HT-29 (cell line): ENCODE measurements around the gene ZNF324. TPM values are rescaled to one million over a fixed set of nuclear protein-coding genes. Genes with fewer than 3 reads are reported as not detected.
"Not testable (repeated sequence)": the region's sequence is repeated elsewhere in the genome, so short reads cannot be mapped to it uniquely, and the experiment has no call there.

Source experiments
- DNase-seq: peaks from one replicate; pipeline ENCODE4 v3.0.0-alpha.2; 2015; ENCODE audit warnings: low spot score
- total RNA-seq: library from RNA; depleted of rRNA; stranded (reverse); fragments of >200 nt; shearing (Covaris generic); gene quantifications from 2 replicates; pipeline ENCODE4 v1.2.3, GENCODE V29; 2014; rRNA removed

The ZNF324 gene
- total RNA-seq: 28.6 and 29.5 TPM in 2 replicates

DNA sequence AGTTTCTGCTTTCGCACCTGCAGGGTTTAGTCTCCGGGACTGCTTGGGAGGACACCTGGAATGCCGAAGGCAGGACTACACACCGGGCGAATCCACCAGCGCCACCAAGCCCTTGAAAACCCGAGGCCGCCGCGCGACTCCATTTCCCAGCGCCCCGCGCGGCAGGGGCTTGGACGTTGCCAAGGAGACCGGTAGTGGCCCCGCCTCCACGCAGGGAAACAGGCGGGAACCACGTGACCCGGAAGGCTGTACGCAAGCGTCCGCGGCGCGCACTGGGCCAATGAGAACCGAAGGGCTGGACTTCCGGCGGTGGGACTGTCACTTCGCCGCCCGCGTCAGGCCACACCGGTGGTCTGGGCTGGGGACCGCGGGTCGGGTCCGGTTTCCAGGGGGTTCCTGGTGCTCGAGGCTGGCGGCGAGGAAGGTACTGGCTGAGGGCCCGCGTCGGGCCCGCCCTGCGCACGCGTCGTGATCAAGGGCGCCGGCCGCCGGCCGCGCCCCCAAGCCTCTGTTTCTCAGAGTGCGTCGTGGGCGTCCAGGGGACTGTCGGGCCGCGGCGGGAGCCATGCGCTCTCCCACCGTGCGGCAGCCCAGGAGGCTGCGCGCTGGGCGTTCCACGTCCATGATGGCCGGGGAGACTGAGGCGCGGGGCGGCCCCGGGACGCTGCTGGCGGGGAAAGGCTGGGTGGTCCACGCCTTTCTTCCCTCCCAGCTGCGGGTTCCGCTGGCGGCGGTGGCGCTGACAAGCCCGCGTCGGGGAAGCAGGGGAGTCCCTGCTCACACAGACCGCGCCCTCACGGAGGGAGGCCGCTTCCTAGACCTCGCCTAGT is at the start of gene ZNF324:
TSS of gene ZNF324 (plus strand) at position 321 of the 830 bp plus-strand sequence. CDS start 2,106 bp downstream, outside the sequence.
- peak; percentile 100 for DNase-seq

DNA sequence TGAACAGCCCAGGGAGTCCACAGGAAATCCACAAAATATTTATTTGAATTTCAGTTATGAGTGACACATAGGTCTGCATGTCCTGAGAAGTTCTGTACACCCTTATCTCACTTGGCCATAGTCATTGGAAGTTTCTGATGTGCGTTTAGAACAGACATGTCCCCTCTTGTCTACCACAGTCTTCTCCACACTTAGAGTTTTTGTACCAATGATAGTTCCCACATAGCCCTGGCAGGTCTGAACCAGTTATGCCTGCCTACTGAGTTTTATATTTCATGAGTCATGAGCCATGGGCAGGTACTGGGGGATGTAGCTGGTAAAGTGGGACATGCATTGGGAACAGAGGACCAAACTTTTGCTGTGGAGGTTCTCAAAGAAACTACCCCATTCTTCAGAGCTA is 38.3 kb upstream of the ZNF324 start:
- no peak for DNase-seq

DNA sequence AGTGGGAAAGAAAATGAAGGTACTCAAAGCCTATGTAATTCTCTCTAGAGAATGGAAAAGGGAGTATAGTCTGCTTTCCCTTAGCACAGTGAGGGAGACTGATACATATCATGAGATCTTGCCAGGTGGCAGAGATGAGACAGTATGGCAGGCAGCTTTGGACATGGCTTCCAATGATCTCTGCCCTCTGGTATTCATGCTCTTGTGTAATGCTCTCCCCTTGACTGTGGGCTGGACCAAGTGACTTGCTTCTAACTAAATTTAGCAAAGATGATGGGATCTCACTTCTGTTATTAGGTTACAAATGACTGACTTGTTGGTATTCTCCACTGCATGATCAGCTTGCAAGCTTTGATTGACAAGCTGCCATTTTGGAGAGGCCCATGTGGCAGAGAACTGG is 37.1 kb upstream of the ZNF324 start:
- DNase-seq: no peak

DNA sequence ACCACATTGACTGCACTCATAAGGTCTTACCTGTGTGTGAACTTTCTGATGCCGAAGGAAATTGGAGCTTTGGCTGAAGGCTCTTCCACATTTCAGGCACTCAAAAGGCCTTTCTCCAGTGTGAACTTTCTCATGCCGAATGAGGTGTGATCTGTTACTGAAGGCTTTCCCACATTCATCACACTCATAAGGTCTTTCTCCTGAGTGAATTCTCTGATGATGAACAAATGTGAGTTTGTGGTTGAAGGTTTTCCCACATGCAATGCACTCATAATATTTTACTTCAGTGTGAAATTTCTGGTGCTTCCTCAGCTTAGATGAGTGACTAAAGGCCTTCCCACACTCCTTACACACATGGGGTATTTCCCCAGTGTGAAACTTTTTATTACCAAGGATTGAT is 32.7 kb upstream of the ZNF324 start:
- DNase-seq: no peak

DNA sequence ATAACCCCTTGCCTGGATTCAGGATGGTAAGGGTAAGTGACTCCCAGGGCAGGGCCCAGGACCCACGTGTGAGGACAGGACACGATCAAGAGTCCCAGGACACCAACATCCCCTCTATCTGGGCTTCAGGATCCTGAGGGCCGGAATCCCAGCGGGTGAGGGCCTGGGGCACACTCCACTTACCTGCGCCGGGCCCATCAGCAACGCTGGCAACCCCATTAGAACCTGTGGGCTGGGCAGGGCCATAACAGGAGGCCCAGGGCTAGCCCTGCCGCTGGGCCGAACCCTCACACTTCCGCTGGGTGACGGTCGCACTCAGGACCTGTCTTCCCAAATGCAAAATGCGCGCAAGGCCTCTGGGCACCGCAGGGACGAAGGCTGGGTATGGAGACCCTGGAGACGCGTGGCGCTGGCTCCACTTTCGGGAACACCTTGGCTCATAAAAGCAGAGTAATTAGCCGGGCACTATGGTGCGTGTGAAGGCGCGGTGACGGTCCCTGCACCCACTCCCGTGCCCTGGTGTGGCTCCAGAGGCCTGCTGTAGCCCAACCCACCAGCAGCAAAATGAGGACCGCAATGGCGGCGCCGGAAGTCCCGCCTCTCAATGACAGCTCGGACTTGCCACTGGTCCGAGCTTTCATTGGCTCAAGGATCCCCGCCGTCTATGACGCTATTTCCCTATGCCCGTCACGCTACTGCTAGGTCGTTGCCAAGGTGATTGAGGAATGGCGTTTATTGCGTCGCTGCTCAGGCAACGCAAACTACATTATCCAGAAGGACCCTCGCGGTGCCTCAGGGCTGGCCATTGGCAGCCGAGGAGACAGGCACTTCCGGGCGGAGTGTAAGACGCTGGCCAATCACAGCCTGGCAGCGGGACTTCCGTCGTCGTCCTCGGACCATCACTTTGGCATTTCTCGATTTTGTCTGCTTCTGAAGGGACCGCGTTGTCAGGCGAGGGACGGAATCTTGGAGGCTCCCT is 27.0 kb upstream of the ZNF324 start, which contains the start of gene ZNF132:
TSS of gene ZNF132 (minus strand) at position 578 of the 979 bp plus-strand sequence. CDS start at position 246, 332 bp downstream.
- no peak for DNase-seq

DNA sequence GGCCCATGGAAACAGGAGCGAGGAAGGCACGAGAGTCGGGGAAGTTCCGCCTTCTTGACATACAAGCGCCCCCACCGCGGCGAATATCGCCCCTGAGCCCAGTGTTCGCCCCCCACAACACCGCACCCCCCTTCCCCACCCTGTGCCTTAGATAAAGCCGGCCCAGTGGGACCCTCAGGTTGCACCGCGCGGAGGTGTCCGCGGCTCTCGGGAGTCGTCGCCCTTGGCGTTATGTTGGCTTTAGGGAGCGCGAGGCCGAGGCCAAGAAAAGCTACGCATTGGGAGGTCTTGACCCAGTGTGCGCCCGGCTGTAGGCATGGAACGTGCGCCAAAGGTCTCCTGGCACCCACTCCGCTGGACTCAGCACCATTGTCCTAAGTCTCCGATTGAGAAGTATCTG is 26.3 kb upstream of the ZNF324 start:
- no peak for DNase-seq

DNA sequence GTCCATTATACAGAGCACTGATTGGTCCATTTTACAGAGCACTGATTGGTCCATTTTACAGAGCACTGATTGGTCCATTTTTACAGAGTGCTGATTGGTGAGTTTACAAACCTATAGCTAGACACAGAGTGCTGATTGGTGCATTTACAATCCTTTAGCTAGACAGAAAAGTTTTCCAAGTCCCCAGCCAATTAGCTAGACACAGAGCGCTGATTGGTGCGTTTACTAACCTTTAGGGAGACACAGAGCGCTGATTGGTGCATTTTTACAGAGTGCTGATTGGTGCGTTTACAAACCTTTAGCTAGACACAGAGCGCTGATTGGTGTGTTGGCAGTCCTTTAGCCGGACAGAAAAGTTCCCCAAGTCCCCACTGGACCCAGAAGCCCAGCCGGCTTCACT is 23.9 kb upstream of the ZNF324 start:
- not testable (repeated sequence) for DNase-seq

- not testable (repeated sequence) for DNase-seq
Measured at GRCh38 chr19:58448860-58449259, 18.0 kb upstream of the ZNF324 start.

- DNase-seq: not testable (repeated sequence)
Measured at GRCh38 chr19:58449980-58450379, 16.9 kb upstream of the ZNF324 start.

GRCh38 chr19:58450856-58451357 is 16.0 kb upstream of the ZNF324 start:
- DNase-seq: no peak

DNA sequence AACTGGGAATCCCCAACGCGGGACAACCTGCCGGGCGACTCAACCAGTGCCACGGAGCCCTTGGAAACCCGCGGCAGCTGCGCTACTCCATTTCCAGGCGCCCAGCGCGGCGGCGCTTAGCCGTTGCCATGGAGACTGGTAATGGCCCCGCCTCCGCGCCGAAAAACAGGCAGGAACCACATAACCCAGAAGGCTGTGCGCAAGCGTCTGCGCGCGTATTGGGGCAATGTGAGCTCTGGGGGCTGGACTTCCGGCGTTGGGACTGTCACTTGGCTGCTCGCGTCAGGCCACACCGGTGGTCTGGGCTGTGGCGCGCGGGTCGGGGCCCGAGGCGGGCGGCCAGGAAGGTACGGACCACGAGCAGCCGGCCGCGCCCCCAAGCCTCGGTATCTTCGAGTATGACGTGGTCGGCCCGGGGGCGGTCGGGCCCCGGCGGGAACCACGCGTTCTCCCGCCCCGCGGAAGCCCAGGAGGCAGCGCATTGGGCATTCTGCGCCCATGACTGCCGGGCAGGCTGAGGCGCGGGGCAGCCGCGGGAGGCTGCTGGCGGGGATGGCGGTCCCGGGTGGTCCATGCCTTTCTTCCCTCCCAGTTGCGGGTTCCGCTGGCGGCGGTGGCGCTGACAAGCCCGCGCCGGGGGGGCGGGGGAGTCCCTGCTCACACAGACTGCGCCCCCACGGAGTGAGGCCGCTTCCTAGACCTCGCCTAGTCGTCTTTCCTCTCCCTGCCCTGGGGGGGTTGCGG is 15.3 kb upstream of the ZNF324 start, which contains the start of gene ZNF324B:
TSS of gene ZNF324B (plus strand) at position 265 of the 744 bp plus-strand sequence. CDS start 2,080 bp downstream, outside the sequence.
- peak; percentile 99 for DNase-seq

DNA sequence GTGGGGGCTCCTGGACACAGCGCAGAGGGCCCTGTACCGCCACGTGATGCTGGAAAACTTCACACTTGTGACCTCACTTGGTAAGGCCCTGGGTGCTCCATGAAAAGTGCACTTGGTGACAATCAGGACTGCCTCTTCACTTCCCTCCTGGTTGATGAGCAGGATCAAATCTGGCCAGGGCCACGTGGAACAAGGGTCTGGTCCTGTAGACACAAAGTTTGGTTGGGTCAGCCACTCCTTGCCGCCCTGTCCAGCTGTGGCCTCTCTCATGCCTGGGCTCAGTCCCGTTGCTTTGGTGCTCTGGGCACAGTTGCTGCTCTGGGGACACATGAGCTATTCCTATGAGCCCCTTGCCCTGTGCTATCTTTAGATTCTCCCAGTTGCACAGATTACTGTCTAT is 13.1 kb upstream of the ZNF324 start:
- DNase-seq: no peak

- DNase-seq: no peak
Measured at GRCh38 chr19:58455306-58455705, 11.6 kb upstream of the ZNF324 start.

DNA sequence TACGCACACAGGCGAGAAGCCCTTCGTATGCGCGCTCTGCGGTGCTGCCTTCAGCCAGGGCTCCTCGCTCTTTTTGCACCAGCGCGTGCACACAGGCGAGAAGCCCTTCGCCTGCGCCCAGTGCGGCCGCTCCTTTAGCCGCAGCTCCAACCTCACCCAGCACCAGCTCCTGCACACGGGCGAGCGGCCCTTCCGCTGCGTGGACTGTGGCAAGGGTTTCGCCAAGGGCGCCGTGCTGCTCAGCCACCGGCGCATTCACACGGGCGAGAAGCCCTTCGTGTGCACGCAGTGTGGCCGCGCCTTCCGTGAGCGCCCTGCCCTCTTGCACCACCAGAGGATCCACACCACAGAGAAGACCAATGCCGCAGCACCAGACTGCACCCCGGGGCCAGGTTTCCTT is 10.8 kb upstream of the ZNF324 start:
- no peak for DNase-seq

DNA sequence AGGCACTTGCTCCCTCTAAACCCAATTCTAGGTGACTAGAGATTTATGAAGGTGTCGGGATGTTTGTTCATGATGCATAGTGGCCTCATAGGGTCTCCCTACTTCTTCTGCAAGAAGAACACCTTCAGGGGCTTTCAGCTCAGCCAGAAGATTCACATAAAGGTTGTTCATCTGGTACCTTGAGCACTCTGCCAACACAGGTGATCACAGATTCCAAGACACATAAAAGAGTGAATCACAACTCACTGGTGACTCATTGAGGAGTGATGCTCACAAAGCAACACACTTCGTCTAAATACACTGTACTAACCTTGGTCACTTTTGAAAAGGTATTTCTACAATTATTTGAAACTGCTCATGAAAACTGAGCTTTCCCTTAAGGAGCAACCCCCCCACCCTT is 6.8 kb upstream of the ZNF324 start:
- DNase-seq: no peak

GRCh38 chr19:58466089-58466759 is 656 bp upstream of the ZNF324 start:
- DNase-seq: no peak

DNA sequence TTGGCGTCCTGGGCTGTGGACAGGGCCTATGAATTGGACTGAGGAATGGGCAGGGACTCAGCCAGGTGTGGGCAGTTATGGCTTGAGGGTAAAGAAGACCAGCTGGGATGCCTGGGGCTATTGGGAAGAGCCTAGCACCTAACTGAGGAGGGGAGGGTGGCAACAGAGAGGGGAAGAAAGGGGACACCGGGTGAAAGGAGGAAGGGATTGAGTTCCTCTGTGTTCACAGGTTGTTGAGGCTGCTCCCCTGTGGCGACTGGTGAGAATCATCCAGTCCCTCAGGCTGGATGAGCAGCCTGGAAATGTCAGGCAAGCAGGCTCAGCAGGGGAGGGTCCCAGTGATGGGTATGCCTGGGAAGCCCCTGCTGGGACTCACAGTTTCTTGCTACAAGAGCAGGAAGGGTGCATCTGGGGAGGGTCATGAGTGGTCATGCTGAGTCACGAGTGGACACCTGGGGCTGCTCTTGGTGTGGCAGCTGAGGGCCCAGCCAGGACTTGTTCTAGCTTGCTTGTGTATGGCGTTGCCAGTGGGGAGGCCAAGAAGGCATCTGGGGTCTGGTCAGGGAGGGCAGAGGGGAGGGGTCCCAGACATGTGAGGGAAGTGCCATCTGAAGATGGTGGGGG is 1.4 kb downstream of the ZNF324 start:
- DNase-seq: peak; percentile 23

DNA sequence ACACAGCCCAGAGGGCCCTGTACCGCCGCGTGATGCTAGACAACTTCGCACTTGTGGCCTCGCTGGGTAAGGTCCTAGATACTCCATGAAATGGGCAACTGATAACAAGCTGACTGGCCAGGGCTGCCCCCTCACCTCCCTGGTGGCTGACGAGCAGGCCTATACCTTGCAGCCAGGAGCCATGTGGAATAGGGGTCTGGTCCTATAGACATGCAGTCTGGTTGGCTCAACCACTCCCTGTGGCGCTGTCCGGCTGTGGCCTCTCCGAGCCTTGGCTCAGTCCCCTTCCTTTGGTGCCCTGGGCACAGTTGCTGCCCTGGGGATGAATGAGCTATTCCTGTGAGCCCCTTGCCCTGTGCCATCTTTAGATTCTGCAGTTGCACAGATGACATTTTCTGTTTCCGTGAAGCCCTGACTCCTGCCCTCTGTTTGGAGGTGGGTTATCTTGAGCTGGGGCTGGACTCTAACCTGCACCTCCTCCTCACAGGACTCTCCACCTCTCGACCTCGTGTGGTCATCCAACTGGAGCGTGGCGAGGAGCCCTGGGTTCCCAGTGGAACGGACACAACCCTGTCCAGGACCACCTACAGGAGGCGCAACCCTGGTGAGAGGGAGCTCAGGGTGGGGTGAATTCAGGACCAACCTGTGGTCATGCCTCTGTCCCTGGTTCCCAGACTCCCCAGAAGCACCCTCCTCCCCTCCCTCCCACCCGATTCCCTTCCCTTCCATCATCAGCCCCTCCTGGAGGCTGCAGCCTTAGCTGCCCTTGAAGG is 2.5 kb downstream of the ZNF324 start:
- DNase-seq: no peak
